Measurements from ENCODE around the gene CD48. TPM values are rescaled to one million over a fixed set of nuclear protein-coding genes. Genes with fewer than 3 reads are reported as not detected.
A peak's percentile ranks its signal among the peaks of the same experiment; 100 is the strongest.

The CD48 gene, protein sequence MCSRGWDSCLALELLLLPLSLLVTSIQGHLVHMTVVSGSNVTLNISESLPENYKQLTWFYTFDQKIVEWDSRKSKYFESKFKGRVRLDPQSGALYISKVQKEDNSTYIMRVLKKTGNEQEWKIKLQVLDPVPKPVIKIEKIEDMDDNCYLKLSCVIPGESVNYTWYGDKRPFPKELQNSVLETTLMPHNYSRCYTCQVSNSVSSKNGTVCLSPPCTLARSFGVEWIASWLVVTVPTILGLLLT
- 129 TPM for polyA plus RNA-seq

DNA sequence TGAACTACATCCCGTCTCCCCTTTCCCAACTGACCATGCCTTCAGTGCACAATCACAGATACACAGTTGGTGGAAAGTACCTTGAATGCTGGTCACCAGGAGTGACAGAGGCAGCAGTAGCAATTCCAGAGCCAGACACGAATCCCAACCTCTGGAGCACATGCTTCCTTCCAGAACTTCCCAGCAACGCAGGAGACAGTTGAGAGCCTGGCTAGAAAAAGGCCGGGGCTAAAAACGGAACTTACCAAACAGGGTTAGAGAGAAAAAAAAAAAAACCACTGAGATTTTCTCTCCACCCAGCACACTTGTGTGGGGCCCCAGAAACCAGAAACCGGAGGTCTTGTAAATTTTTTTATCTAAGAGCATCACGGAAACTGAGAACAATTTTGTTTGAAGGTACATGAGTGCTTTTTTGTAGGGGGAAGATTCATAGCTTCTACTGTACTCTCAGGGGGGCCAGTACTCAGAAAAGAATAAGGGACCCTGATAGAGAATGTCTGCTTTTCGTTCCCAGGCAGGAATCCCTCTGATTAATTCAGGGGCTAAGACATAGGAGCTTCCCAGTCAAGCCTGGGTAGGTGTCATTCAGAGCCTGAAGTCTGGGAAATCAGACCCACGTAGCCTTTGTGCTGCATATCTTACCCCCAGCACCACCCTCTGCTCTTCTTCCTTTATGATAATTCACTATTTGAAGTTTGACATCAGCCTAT lies at the start of gene CD48:
Gene CD48, minus strand, starts transcription at position 221 of the 710 bp plus-strand sequence. Its CDS starts 59 bp downstream, at position 162.
- Mint-ChIP-seq H3K27ac (peak within 1 kb of the TSS in 1 of 3 donors; percentile 90), H3K27me3 (no peaks in the 10 kb centered on the region), H3K4me3 (peak within 1 kb of the TSS in 1 of 4 donors; percentile 80), H3K4me1 (peaks cover 17 to 22% (median 18%) of the 10 kb centered on the region in 3 donors), H3K36me3 (no peaks in the 10 kb centered on the region), H3K9me3 (no peaks in the 10 kb centered on the region)

DNA sequence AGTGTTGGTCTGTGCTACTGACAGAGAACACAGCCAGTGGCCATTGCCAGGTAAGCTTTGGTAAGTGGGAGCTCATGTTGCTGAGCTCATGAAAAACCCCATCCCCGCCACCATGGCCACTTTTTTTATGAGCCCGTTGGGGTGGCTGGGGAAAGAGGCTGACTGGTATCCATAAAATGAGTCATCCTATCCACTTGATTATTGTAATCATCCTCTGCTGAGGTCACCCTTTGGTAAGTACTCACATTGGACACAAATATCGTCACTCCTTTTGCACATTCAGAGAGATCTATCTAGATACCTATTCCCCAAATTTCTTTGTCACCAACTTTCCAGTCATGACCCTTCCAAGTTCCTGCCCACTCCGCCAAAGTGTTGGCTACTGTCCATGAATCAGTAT lies 49.4 kb upstream of the CD48 start:
- Mint-ChIP-seq H3K36me3 (peaks cover 2% of the 10 kb centered on the region), H3K27me3 (no peaks in the 10 kb centered on the region), H3K9me3 (no peaks in the 10 kb centered on the region), H3K4me3 (no peak overlapping the region), H3K27ac (no peak overlapping the region), H3K4me1 (no peaks in the 10 kb centered on the region)

DNA sequence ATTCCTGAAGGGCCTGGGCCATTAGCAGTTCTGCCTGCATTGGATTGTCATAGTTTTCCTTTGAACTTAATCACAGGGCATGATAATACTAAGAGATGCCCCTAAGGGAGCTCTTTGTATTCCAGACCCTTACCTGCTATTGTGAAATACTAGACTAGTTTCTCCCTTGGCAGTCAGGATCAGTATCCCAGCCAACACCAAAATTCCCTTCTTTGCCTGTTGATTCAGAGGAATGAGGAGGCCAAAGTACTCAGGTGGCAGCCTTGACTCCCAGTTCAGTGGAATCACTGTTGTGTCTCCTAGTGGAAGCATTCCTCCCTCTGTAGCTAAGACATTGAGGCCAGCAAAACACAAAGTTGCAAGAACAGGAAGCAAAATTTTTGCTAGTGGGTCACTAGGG lies 48.1 kb upstream of the CD48 start:
- Mint-ChIP-seq H3K4me3 (no peak overlapping the region), H3K36me3 (peaks cover 2% of the 10 kb centered on the region), H3K9me3 (no peaks in the 10 kb centered on the region), H3K27me3 (no peaks in the 10 kb centered on the region), H3K27ac (peak overlapping the region in 1 of 3 donors; percentile 64), H3K4me1 (peaks cover 0 to 3% (median 0%) of the 10 kb centered on the region in 3 donors)

DNA sequence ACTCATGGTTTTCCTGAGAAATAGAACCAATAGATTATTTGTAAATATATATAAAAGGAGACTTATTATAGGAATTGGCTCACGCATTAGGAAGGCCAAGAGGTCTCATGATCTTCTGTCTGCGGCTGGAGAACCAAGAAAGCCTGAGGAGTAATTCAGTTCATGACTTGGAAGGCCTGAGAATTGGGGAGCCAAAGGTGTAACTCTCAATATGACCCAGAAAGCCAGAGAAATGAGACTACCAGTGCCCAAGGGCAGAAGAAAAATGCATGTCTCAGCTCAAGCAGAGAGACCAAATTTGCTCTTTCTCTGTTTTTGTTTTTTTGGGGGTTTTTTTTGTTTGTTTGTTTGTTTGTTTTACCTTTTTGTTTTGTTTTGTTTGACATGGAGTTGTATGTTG lies 46.9 kb upstream of the CD48 start:
- H3K27me3 Mint-ChIP-seq, result no peaks in the 10 kb centered on the region
- no peaks in the 10 kb centered on the region for H3K9me3 Mint-ChIP-seq
- no peak overlapping the region for H3K4me3 Mint-ChIP-seq
- H3K36me3 Mint-ChIP-seq, result peaks cover 2% of the 10 kb centered on the region
- peak overlapping the region in 1 of 3 donors; percentile 46 for H3K27ac Mint-ChIP-seq
- H3K4me1 Mint-ChIP-seq, result peaks cover 0 to 3% (median 0%) of the 10 kb centered on the region in 3 donors

DNA sequence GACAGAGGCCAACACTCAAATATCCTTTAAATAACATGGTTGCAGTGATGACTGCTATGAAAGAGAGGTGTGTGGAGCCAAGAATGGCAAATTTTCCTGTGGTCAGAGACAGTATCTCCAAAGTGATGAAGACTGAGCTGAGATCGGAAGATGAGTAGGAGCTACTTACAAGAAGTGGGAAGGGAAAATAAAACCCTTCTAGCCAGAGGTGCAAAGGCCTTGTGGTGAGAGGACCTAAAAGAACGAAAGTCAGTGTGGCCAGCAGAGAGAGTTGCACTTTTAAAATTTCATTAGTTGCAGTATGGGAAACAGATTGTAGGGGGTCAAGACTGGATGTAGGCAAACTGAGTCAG lies 45.2 kb upstream of the CD48 start:
- H3K4me1 Mint-ChIP-seq, result peaks cover 0 to 3% (median 0%) of the 10 kb centered on the region in 3 donors
- no peaks in the 10 kb centered on the region for H3K9me3 Mint-ChIP-seq

DNA sequence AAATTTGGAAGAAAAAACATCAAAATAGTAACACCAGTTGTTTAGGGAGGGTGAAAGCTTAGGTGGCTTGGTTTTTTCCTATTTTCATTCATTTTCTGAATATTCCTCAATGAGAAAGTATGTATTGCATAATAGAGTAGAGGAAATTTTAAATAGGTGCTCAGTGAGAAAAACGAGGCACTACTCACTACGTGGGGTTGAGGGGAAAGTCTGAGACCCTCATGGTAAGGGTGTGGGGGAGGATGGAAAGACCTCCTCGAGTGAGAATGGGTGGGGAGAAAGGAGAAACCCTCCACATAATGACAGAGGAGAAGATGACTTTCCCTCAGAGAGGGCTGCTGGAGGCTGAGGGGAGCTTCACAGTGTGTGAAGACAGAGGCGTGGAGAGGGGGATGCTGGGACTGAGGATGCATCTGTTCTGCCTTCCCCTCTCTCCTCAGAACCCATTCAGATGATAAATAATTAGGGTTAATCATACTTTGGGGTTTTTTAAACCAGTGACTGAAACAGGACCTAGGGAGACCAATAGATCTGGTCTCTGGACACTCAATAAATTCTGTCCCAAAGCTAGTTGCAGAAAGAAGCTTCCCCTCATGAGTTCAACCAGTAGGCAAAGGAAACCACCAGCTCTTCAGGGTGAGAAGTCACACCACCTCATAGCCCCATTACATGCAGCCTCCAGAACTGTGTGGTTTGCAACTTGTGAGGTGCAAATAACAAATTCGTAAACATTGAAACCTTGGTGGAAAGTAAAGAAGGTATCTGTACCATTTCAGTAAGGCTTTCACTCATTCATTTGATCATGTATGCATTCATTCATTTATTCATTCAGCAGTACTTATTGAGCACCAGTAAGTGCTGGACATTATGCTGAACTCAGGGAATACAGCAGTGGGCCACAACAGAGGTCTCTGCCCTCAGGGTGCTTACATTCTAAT lies 44.6 kb upstream of the CD48 start:
- Mint-ChIP-seq H3K36me3 (peaks cover 8% of the 10 kb centered on the region), H3K9me3 (no peaks in the 10 kb centered on the region), H3K4me3 (peak overlapping the region in 1 of 4 donors; percentile 40), H3K4me1 (peaks cover 0 to 3% (median 0%) of the 10 kb centered on the region in 3 donors), H3K27me3 (no peaks in the 10 kb centered on the region), H3K27ac (peak overlapping the region in 1 of 3 donors; percentile 62)

More for the DNA sequence above, 45.2 kb upstream of the CD48 start:
- Mint-ChIP-seq H3K27me3 (no peaks in the 10 kb centered on the region), H3K27ac (no peak overlapping the region), H3K36me3 (peaks cover 7% of the 10 kb centered on the region), H3K4me3 (no peak overlapping the region)

DNA sequence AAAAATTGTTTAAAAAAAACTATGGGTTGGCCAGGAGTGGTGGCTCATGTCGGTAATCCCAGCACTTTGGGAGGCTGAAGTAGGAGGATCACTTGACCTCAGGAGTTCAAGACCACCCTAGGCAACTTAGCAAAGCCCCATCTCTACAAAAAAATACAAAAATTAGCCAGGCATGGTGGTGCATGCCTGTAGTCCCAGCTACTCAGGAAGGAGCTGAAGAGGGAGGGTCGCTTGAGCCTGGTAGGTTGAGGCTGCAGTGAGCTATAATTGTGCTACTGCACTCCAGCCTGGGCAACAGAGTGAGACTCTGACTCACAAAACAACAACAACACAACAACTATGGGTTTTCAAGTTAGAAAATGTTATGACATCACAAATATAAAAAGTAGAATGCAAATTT lies 43.8 kb upstream of the CD48 start:
- Mint-ChIP-seq H3K9me3 (no peaks in the 10 kb centered on the region), H3K4me1 (peaks cover 0 to 3% (median 0%) of the 10 kb centered on the region in 3 donors), H3K27me3 (no peaks in the 10 kb centered on the region), H3K4me3 (peak overlapping the region in 1 of 4 donors; percentile 40), H3K36me3 (peaks cover 12% of the 10 kb centered on the region), H3K27ac (peak overlapping the region in 1 of 3 donors; percentile 62)

DNA sequence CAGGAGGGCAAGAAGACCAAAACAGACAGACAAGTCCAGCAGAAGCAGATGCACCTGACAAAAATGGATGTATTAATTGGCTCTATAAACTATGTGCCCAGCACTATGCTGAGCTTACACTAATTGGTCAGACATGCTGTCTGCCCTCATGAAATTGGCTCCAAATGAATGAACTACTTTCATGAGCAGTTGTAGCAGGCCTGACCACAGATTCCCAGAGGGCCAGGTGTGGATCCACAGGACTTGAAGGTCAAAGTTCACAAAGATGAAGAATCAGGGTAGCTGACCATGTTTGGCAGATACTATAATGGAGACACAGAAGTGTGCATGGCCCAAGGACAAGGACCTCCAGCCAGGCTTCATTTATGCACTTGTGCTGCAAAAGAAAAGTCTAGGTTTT lies 42.0 kb upstream of the CD48 start:
- Mint-ChIP-seq H3K27me3 (no peaks in the 10 kb centered on the region), H3K9me3 (no peaks in the 10 kb centered on the region), H3K36me3 (peaks cover 15% of the 10 kb centered on the region), H3K27ac (no peak overlapping the region), H3K4me1 (peaks cover 0 to 3% (median 0%) of the 10 kb centered on the region in 3 donors), H3K4me3 (no peak overlapping the region)

DNA sequence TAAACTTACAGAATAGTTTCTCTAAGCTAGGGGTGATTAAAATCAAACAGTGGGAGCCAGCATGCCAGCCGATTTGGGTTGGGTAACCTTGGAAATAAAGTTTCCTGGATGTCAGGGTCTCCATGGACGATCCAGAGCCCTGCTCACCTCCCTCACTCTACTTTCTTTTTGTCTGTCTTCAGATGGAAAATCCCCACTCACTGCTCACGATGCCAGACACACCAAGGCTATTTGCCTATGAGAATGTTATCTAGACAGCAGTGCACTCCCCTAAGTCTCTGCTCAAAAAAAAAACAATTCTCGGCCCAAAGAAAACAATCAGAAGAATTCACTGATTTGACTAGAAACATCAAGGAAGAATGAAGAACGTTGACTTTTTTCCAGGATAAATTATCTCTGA lies 41.3 kb upstream of the CD48 start:
- H3K4me1 Mint-ChIP-seq, result peaks cover 0 to 3% (median 0%) of the 10 kb centered on the region in 3 donors
- H3K9me3 Mint-ChIP-seq, result no peaks in the 10 kb centered on the region
- H3K4me3 Mint-ChIP-seq, result no peak overlapping the region
- H3K27me3 Mint-ChIP-seq, result no peaks in the 10 kb centered on the region
- no peak overlapping the region for H3K27ac Mint-ChIP-seq
- peaks cover 15% of the 10 kb centered on the region for H3K36me3 Mint-ChIP-seq

DNA sequence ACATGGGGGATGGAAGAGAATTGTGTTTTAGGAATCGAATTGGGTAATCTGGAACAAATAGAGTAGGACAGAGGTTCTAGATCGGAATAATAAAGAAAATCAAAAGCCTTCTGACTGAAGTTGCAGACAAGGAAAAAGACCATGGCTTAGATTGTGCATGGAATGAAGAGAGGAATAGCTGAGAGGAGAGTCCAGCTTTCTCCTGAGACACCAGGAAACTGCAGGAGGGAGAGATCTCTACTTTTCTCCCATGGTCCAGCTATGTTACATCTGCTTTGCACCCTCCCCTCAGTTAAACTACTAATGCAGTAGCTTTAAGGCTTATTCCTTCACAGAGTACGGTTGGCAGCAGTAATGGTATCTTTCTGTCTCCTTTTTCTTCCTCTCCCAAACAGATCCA lies 40.8 kb upstream of the CD48 start:
- Mint-ChIP-seq H3K4me1 (peaks cover 0 to 3% (median 3%) of the 10 kb centered on the region in 3 donors), H3K9me3 (no peaks in the 10 kb centered on the region), H3K27ac (no peak overlapping the region), H3K27me3 (no peaks in the 10 kb centered on the region), H3K4me3 (no peak overlapping the region), H3K36me3 (peaks cover 15% of the 10 kb centered on the region)

DNA sequence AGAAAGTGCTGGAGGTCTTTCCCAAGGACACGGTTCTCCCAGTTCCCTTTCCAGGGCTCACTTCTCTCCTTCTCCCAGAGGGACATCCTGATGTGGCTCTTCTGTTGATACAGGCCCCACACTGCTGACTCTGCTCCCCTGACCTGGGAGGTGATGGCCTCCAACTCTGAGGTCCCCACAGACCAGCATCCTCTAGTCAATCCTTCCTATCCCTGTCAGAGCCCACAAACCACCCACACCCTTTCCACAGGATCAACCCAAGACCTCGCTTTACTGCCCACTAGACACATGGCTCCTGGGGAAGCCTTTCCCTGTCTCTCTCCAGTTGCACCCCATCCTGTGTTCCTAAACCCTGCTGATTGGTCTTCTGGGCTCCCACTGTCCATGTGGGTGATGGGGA lies 39.0 kb upstream of the CD48 start:
- Mint-ChIP-seq H3K27me3 (no peaks in the 10 kb centered on the region), H3K9me3 (no peaks in the 10 kb centered on the region), H3K4me3 (no peak overlapping the region), H3K27ac (peak overlapping the region in 1 of 3 donors; percentile 75), H3K4me1 (peaks cover 0 to 3% (median 0%) of the 10 kb centered on the region in 3 donors), H3K36me3 (peaks cover 15% of the 10 kb centered on the region)

DNA sequence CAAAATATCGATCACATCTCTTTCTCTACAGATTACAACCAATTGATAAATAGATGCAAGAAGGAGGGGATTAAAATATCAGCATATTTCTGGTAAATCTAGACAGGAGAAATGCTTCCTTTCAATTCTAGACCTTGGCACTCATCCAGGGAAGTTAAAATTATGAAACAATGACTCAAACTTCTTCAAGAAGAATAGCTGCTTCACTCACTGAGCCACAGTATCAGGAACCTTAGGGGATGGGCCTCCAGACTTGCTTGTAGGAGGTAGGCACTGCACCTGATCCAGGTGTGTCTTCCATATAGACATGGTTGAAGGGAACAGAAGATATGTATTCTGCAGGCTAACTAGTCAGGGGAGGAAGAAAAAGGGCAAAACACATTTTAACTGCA lies 37.3 kb upstream of the CD48 start:
- Mint-ChIP-seq H3K4me3 (no peak overlapping the region), H3K36me3 (peaks cover 15% of the 10 kb centered on the region), H3K4me1 (peaks cover 9 to 10% (median 10%) of the 10 kb centered on the region in 3 donors), H3K27ac (no peak overlapping the region), H3K27me3 (no peaks in the 10 kb centered on the region), H3K9me3 (no peaks in the 10 kb centered on the region)

DNA sequence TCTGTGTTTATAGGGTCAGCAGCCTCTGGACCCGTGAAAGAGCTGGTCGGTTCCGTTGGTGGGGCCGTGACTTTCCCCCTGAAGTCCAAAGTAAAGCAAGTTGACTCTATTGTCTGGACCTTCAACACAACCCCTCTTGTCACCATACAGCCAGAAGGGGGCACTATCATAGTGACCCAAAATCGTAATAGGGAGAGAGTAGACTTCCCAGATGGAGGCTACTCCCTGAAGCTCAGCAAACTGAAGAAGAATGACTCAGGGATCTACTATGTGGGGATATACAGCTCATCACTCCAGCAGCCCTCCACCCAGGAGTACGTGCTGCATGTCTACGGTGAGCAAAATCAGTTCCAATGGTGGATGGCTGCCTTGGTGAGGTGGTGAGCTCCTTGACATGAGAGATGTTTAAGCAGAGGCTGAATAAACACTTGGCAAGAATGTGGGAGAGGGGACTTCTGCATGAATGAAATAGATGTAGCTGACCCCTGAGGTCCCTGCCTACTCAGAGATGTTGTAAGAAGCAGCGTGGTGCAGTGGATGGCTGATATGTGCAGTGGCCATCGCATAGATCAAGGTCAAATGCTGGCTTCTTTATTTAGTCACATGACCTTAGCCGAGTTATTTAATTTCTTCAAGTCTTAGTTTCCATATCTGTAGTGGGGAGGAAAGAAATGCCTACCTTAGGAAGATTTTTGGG lies 36.7 kb upstream of the CD48 start:
- H3K27ac Mint-ChIP-seq, result no peak overlapping the region
- H3K36me3 Mint-ChIP-seq, result peaks cover 14% of the 10 kb centered on the region
- H3K27me3 Mint-ChIP-seq, result no peaks in the 10 kb centered on the region
- peaks cover 10 to 14% (median 12%) of the 10 kb centered on the region in 3 donors for H3K4me1 Mint-ChIP-seq
- no peaks in the 10 kb centered on the region for H3K9me3 Mint-ChIP-seq
- peak overlapping the region in 1 of 4 donors; percentile 52 for H3K4me3 Mint-ChIP-seq

DNA sequence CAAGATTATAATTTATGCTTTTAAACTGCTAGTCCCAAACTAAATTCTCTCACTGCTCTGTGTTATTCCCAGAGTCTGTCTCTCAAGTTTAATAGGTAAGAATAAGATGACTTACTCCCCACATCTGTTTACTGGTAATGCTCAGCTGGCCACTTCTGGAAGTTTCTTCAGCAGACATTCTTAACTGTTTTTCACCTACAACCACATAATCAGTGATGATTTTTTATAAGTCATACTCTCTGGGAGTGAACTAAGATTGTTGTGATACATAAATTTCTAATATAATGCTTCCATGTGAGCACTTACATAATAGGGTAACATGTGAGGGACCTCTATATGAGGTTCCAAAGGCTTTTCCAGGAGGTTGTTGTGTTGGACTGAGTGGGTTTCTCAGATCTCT lies 36.1 kb upstream of the CD48 start:
- Mint-ChIP-seq H3K36me3 (peaks cover 10% of the 10 kb centered on the region), H3K27ac (no peak overlapping the region), H3K9me3 (no peaks in the 10 kb centered on the region), H3K27me3 (no peaks in the 10 kb centered on the region), H3K4me3 (peak overlapping the region in 1 of 4 donors; percentile 52), H3K4me1 (peaks cover 13 to 17% (median 17%) of the 10 kb centered on the region in 3 donors)

Data from IgD-negative memory B cell (primary cell).